ENCODE measurements around the gene FHIT.

FHIT gene

GRCh38 chr3:59998058-59998457, 1253.2 kb downstream of the FHIT start:
- Histone ChIP-seq H3K4me1 (ENCODE audit: control insufficient read depth, insufficient read depth, low read length) (no peaks in the 10 kb centered on the region), H3K9ac (ENCODE audit: low read depth, low read length) (no peak overlapping the region), H3K27me3 (ENCODE audit: control insufficient read depth, insufficient read depth, low read length) (no peaks in the 10 kb centered on the region)

GRCh38 chr3:59997583-59997982, 1253.7 kb downstream of the FHIT start:
- Histone ChIP-seq H3K4me1 (ENCODE audit: control insufficient read depth, insufficient read depth, low read length) (no peaks in the 10 kb centered on the region), H3K9ac (ENCODE audit: low read depth, low read length) (no peak overlapping the region), H3K27me3 (ENCODE audit: control insufficient read depth, insufficient read depth, low read length) (no peaks in the 10 kb centered on the region), H3K4me3 (ENCODE audit: low read depth, low read length) (no peak overlapping the region), H3K36me3 (ENCODE audit: control insufficient read depth, insufficient read depth, low read length) (no peaks in the 10 kb centered on the region), H3K9me3 (ENCODE audit: control insufficient read depth, insufficient read depth, low read length) (no peaks in the 10 kb centered on the region)

More at GRCh38 chr3:59998058-59998457, 1253.2 kb downstream of the FHIT start:
- Histone ChIP-seq H3K36me3 (ENCODE audit: control insufficient read depth, insufficient read depth, low read length) (no peaks in the 10 kb centered on the region), H3K4me3 (ENCODE audit: low read depth, low read length) (no peak overlapping the region), H3K9me3 (ENCODE audit: control insufficient read depth, insufficient read depth, low read length) (no peaks in the 10 kb centered on the region)

- Histone ChIP-seq H3K4me3 (ENCODE audit: low read depth, low read length) (no peak overlapping the region), H3K4me1 (ENCODE audit: control insufficient read depth, insufficient read depth, low read length) (no peaks in the 10 kb centered on the region), H3K9ac (ENCODE audit: low read depth, low read length) (no peak overlapping the region), H3K9me3 (ENCODE audit: control insufficient read depth, insufficient read depth, low read length) (no peaks in the 10 kb centered on the region), H3K27me3 (ENCODE audit: control insufficient read depth, insufficient read depth, low read length) (no peaks in the 10 kb centered on the region), H3K36me3 (ENCODE audit: control insufficient read depth, insufficient read depth, low read length) (no peaks in the 10 kb centered on the region)
Measured at GRCh38 chr3:59996056-59996455, 1255.2 kb downstream of the FHIT start.

GRCh38 chr3:59995563-59995962, 1255.7 kb downstream of the FHIT start:
- H3K27me3 ChIP-seq (ENCODE audit: control insufficient read depth, insufficient read depth, low read length), result no peaks in the 10 kb centered on the region
- no peaks in the 10 kb centered on the region for H3K4me1 ChIP-seq (ENCODE audit: control insufficient read depth, insufficient read depth, low read length)
- H3K9ac ChIP-seq (ENCODE audit: low read depth, low read length), result no peak overlapping the region
- no peaks in the 10 kb centered on the region for H3K9me3 ChIP-seq (ENCODE audit: control insufficient read depth, insufficient read depth, low read length)
- no peaks in the 10 kb centered on the region for H3K36me3 ChIP-seq (ENCODE audit: control insufficient read depth, insufficient read depth, low read length)
- H3K4me3 ChIP-seq (ENCODE audit: low read depth, low read length), result no peak overlapping the region

- Histone ChIP-seq H3K4me3 (ENCODE audit: low read depth, low read length) (no peak overlapping the region), H3K27me3 (ENCODE audit: control insufficient read depth, insufficient read depth, low read length) (no peaks in the 10 kb centered on the region), H3K9ac (ENCODE audit: low read depth, low read length) (no peak overlapping the region), H3K9me3 (ENCODE audit: control insufficient read depth, insufficient read depth, low read length) (no peaks in the 10 kb centered on the region), H3K36me3 (ENCODE audit: control insufficient read depth, insufficient read depth, low read length) (no peaks in the 10 kb centered on the region), H3K4me1 (ENCODE audit: control insufficient read depth, insufficient read depth, low read length) (no peaks in the 10 kb centered on the region)
Measured at GRCh38 chr3:59994732-59995304, 1256.4 kb downstream of the FHIT start.

- Histone ChIP-seq H3K4me3 (ENCODE audit: low read depth, low read length) (no peak overlapping the region), H3K9me3 (ENCODE audit: control insufficient read depth, insufficient read depth, low read length) (no peaks in the 10 kb centered on the region), H3K4me1 (ENCODE audit: control insufficient read depth, insufficient read depth, low read length) (no peaks in the 10 kb centered on the region), H3K27me3 (ENCODE audit: control insufficient read depth, insufficient read depth, low read length) (no peaks in the 10 kb centered on the region), H3K36me3 (ENCODE audit: control insufficient read depth, insufficient read depth, low read length) (no peaks in the 10 kb centered on the region), H3K9ac (ENCODE audit: low read depth, low read length) (no peak overlapping the region)
Measured at GRCh38 chr3:59992578-59992977, 1258.7 kb downstream of the FHIT start.

- Histone ChIP-seq H3K4me1 (ENCODE audit: control insufficient read depth, insufficient read depth, low read length) (no peaks in the 10 kb centered on the region), H3K36me3 (ENCODE audit: control insufficient read depth, insufficient read depth, low read length) (no peaks in the 10 kb centered on the region), H3K27me3 (ENCODE audit: control insufficient read depth, insufficient read depth, low read length) (no peaks in the 10 kb centered on the region), H3K4me3 (ENCODE audit: low read depth, low read length) (no peak overlapping the region), H3K9me3 (ENCODE audit: control insufficient read depth, insufficient read depth, low read length) (no peaks in the 10 kb centered on the region), H3K9ac (ENCODE audit: low read depth, low read length) (no peak overlapping the region)
Measured at GRCh38 chr3:59990915-59991314, 1260.3 kb downstream of the FHIT start.

- no peaks in the 10 kb centered on the region for H3K4me1 ChIP-seq (ENCODE audit: control insufficient read depth, insufficient read depth, low read length)
- no peak overlapping the region for H3K4me3 ChIP-seq (ENCODE audit: low read depth, low read length)
- H3K27me3 ChIP-seq (ENCODE audit: control insufficient read depth, insufficient read depth, low read length), result no peaks in the 10 kb centered on the region
- H3K9me3 ChIP-seq (ENCODE audit: control insufficient read depth, insufficient read depth, low read length), result no peaks in the 10 kb centered on the region
- H3K9ac ChIP-seq (ENCODE audit: low read depth, low read length), result no peak overlapping the region
- no peaks in the 10 kb centered on the region for H3K36me3 ChIP-seq (ENCODE audit: control insufficient read depth, insufficient read depth, low read length)
Measured at GRCh38 chr3:59982510-59982909, 1268.7 kb downstream of the FHIT start.

GRCh38 chr3:59981377-59981776, 1269.9 kb downstream of the FHIT start:
- Histone ChIP-seq H3K4me1 (ENCODE audit: control insufficient read depth, insufficient read depth, low read length) (no peaks in the 10 kb centered on the region), H3K4me3 (ENCODE audit: low read depth, low read length) (no peak overlapping the region), H3K27me3 (ENCODE audit: control insufficient read depth, insufficient read depth, low read length) (no peaks in the 10 kb centered on the region), H3K9me3 (ENCODE audit: control insufficient read depth, insufficient read depth, low read length) (no peaks in the 10 kb centered on the region), H3K9ac (ENCODE audit: low read depth, low read length) (no peak overlapping the region), H3K36me3 (ENCODE audit: control insufficient read depth, insufficient read depth, low read length) (no peaks in the 10 kb centered on the region)

GRCh38 chr3:59980576-59980975, 1270.7 kb downstream of the FHIT start:
- Histone ChIP-seq H3K27me3 (ENCODE audit: control insufficient read depth, insufficient read depth, low read length) (no peaks in the 10 kb centered on the region), H3K9ac (ENCODE audit: low read depth, low read length) (no peak overlapping the region), H3K4me1 (ENCODE audit: control insufficient read depth, insufficient read depth, low read length) (no peaks in the 10 kb centered on the region), H3K4me3 (ENCODE audit: low read depth, low read length) (no peak overlapping the region), H3K9me3 (ENCODE audit: control insufficient read depth, insufficient read depth, low read length) (no peaks in the 10 kb centered on the region), H3K36me3 (ENCODE audit: control insufficient read depth, insufficient read depth, low read length) (no peaks in the 10 kb centered on the region)

- Histone ChIP-seq H3K9ac (ENCODE audit: low read depth, low read length) (no peak overlapping the region), H3K4me3 (ENCODE audit: low read depth, low read length) (no peak overlapping the region), H3K4me1 (ENCODE audit: control insufficient read depth, insufficient read depth, low read length) (no peaks in the 10 kb centered on the region)
Measured at GRCh38 chr3:59979542-59979941, 1271.7 kb downstream of the FHIT start.

GRCh38 chr3:59978979-59979378, 1272.3 kb downstream of the FHIT start:
- no peaks in the 10 kb centered on the region for H3K36me3 ChIP-seq (ENCODE audit: control insufficient read depth, insufficient read depth, low read length)
- no peaks in the 10 kb centered on the region for H3K27me3 ChIP-seq (ENCODE audit: control insufficient read depth, insufficient read depth, low read length)
- H3K4me3 ChIP-seq (ENCODE audit: low read depth, low read length), result no peak overlapping the region
- H3K4me1 ChIP-seq (ENCODE audit: control insufficient read depth, insufficient read depth, low read length), result no peaks in the 10 kb centered on the region
- no peaks in the 10 kb centered on the region for H3K9me3 ChIP-seq (ENCODE audit: control insufficient read depth, insufficient read depth, low read length)
- H3K9ac ChIP-seq (ENCODE audit: low read depth, low read length), result no peak overlapping the region

More at GRCh38 chr3:59979542-59979941, 1271.7 kb downstream of the FHIT start:
- Histone ChIP-seq H3K9me3 (ENCODE audit: control insufficient read depth, insufficient read depth, low read length) (no peaks in the 10 kb centered on the region), H3K36me3 (ENCODE audit: control insufficient read depth, insufficient read depth, low read length) (no peaks in the 10 kb centered on the region), H3K27me3 (ENCODE audit: control insufficient read depth, insufficient read depth, low read length) (no peaks in the 10 kb centered on the region)
